ENCODE data around the gene LMNA.
"Not testable (repeated sequence)": the region's sequence is repeated elsewhere in the genome, so short reads cannot be mapped to it uniquely, and the experiment has no call there.

The LMNA gene

GRCh38 chr1:156106624-156107488, 7.7 kb upstream of the LMNA start:
- H3K4me3 Mint-ChIP-seq: peak overlapping the region; percentile 79
- no peaks in the 10 kb centered on the region for H3K9me3 Mint-ChIP-seq
- H3K36me3 Mint-ChIP-seq (ENCODE audit: low read depth): no peaks in the 10 kb centered on the region
- peaks cover 67% of the 10 kb centered on the region for H3K4me1 Mint-ChIP-seq (ENCODE audit: low read depth)
- no peak for DNase-seq
- H3K27me3 Mint-ChIP-seq: no peaks in the 10 kb centered on the region
- peak overlapping the region; percentile 95 for H3K27ac Mint-ChIP-seq

DNA sequence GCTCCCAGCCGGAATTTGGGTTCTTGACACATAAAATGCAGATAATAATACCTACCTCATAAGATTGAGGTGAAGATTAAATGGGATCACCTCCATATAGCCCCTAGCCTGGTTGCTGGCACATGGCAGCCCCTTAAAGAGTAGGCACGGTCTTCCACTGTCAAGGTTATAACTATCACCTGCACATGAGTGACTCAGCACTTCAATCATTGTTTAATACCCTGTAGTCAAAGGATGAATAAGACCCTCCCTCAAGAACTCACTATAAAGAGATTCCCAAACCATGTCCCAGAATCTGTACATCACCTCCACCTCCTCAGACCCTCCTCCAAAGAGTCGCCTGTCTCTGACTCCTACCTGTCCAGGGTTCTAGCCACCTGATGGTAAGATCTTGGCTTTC, 6.5 kb upstream of the LMNA start:
- H3K27ac Mint-ChIP-seq: no peak overlapping the region
- H3K9me3 Mint-ChIP-seq: no peaks in the 10 kb centered on the region
- H3K4me1 Mint-ChIP-seq (ENCODE audit: low read depth): peaks cover 64% of the 10 kb centered on the region
- H3K36me3 Mint-ChIP-seq (ENCODE audit: low read depth): no peaks in the 10 kb centered on the region
- DNase-seq: no peak
- H3K27me3 Mint-ChIP-seq: no peaks in the 10 kb centered on the region
- H3K4me3 Mint-ChIP-seq: peak overlapping the region; percentile 79

GRCh38 chr1:156108664-156109241, 5.8 kb upstream of the LMNA start:
- H3K27me3 Mint-ChIP-seq: no peaks in the 10 kb centered on the region
- no peaks in the 10 kb centered on the region for H3K9me3 Mint-ChIP-seq
- H3K4me3 Mint-ChIP-seq: no peak overlapping the region
- no peak for DNase-seq
- no peaks in the 10 kb centered on the region for H3K36me3 Mint-ChIP-seq (ENCODE audit: low read depth)
- peaks cover 64% of the 10 kb centered on the region for H3K4me1 Mint-ChIP-seq (ENCODE audit: low read depth)
- H3K27ac Mint-ChIP-seq: no peak overlapping the region

DNA sequence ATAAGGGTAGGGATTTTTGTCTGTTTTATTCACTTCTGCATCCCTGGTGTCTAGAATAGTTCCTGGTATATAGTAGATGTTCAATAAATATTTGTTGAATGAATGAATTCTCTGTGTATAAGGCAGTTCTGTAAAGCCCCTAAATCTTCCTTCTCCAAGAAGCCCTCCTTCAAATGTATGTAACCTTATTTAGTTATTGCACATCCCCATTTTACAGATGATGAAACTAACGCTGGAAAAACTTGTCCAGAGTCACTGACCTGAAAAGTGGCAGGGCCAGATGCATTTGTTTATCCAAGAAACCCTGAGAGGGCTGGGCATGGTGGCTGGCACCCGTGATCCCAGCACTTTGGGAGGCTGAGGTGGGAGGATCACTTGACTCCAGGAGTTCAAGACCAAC, 4.3 kb upstream of the LMNA start:
- H3K27ac Mint-ChIP-seq: no peak overlapping the region
- no peak overlapping the region for H3K4me3 Mint-ChIP-seq
- H3K9me3 Mint-ChIP-seq: no peaks in the 10 kb centered on the region
- H3K36me3 Mint-ChIP-seq (ENCODE audit: low read depth): peaks cover 8% of the 10 kb centered on the region
- DNase-seq: no peak
- H3K27me3 Mint-ChIP-seq: peaks cover 4% of the 10 kb centered on the region
- H3K4me1 Mint-ChIP-seq (ENCODE audit: low read depth): peaks cover 62% of the 10 kb centered on the region

- Mint-ChIP-seq H3K36me3 (ENCODE audit: low read depth) (peaks cover 19% of the 10 kb centered on the region), H3K27me3 (peaks cover 7% of the 10 kb centered on the region), H3K9me3 (no peaks in the 10 kb centered on the region), H3K27ac (no peak overlapping the region), H3K4me1 (ENCODE audit: low read depth) (peaks cover 58% of the 10 kb centered on the region), H3K4me3 (no peak overlapping the region)
- DNase-seq: no peak
Measured at GRCh38 chr1:156111355-156111962, 3.1 kb upstream of the LMNA start.

- H3K4me1 Mint-ChIP-seq (ENCODE audit: low read depth): peaks cover 50% of the 10 kb centered on the region
- no peaks in the 10 kb centered on the region for H3K9me3 Mint-ChIP-seq
- H3K4me3 Mint-ChIP-seq: no peak overlapping the region
- peak overlapping the region; percentile 14 for H3K27ac Mint-ChIP-seq
- H3K36me3 Mint-ChIP-seq (ENCODE audit: low read depth): peaks cover 26% of the 10 kb centered on the region
- no peak for DNase-seq
- peaks cover 7% of the 10 kb centered on the region for H3K27me3 Mint-ChIP-seq
Measured at GRCh38 chr1:156112276-156113137, 2.0 kb upstream of the LMNA start.

DNA sequence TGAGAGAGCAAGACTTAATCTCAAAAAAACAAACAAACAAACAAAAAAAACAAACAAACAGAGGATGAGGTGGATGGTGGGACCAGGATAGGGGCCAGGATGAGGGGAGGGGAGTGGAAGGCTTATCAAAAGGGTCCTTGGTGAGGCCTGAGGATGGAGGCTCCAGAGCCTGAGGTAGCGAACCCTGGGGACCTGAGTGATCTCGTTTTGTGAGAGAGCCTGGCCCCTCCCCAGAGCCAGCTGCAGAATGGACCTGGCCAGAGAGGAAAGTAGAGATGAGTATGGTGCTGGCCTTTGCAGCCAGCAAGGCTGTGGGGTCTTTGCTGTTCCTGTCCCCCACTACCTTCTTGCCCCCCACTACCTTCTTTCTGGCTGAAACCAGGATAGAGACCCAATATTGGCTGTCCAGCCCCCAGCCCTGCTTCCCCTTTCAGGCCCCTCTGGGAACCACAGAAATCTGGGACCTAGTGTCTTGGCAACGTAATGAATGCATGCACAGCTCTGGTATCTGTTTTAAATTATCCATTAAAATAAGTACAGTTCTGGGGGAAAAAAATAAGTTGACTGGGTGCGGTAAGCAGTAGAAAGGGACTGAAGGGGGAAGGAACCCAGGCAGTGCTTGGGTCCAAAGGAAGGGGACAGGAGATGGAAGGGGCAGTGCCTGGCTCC, 1.1 kb upstream of the LMNA start:
- peaks cover 48% of the 10 kb centered on the region for H3K4me1 Mint-ChIP-seq (ENCODE audit: low read depth)
- H3K27me3 Mint-ChIP-seq: peaks cover 9% of the 10 kb centered on the region

GRCh38 chr1:156114919-156115513, 505 bp downstream of the LMNA start:
- peak; percentile 64 for DNase-seq
- peak overlapping the region; percentile 86 for H3K27ac Mint-ChIP-seq
- H3K4me1 Mint-ChIP-seq (ENCODE audit: low read depth): peaks cover 47% of the 10 kb centered on the region
- peak overlapping the region; percentile 93 for H3K4me3 Mint-ChIP-seq
- peaks cover 10% of the 10 kb centered on the region for H3K27me3 Mint-ChIP-seq
- H3K36me3 Mint-ChIP-seq (ENCODE audit: low read depth): peaks cover 42% of the 10 kb centered on the region
- H3K9me3 Mint-ChIP-seq: no peaks in the 10 kb centered on the region

More for the DNA sequence above, 1.1 kb upstream of the LMNA start:
- peak overlapping the region; percentile 92 for H3K27ac Mint-ChIP-seq
- DNase-seq: no peak
- H3K36me3 Mint-ChIP-seq (ENCODE audit: low read depth): peaks cover 33% of the 10 kb centered on the region
- no peaks in the 10 kb centered on the region for H3K9me3 Mint-ChIP-seq
- H3K4me3 Mint-ChIP-seq: peak overlapping the region; percentile 93

DNA sequence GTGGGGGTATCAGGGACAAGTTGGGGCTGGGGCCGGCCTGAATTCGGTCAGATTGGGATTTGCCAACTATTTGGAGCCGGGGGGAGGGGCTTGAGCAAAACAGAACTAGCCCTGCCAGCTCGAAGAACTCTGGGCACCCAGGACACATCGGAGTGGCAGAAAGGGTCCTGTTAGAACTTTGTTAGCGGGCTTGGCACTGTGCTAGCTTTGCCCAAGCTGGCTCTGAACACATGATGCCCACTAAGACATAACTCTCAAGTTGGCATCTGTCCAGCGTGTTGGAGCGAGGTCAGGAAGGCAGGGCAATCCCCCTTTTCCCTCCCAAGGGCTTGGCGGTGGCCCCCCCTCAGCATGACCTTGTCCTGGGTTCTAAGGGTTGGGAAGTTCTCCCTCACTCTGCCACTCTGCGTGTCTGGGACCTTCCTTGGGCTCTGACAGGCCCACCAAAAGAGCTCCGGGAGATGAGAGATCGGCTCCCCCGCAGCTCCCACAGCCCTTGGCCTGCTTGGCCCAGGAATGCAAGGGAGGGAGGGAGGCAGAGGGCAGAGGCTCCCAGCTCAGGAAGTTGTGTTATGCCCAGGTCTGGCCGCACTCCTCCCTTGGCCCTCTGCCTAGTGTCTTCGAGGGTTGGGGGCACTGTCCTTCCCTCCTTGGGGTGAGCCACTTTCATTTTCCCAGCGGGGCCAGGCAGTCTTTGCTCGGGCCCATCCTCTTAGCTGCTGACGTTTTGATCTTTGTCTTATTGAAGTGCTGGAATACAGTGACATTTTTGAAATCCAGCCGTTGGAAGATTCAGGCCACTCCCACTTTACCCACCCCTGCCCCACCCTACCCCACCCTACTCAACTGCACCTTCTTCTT, 1.2 kb downstream of the LMNA start:
- peaks cover 49% of the 10 kb centered on the region for H3K36me3 Mint-ChIP-seq (ENCODE audit: low read depth)
- no peak for DNase-seq
- peaks cover 10% of the 10 kb centered on the region for H3K27me3 Mint-ChIP-seq

DNA sequence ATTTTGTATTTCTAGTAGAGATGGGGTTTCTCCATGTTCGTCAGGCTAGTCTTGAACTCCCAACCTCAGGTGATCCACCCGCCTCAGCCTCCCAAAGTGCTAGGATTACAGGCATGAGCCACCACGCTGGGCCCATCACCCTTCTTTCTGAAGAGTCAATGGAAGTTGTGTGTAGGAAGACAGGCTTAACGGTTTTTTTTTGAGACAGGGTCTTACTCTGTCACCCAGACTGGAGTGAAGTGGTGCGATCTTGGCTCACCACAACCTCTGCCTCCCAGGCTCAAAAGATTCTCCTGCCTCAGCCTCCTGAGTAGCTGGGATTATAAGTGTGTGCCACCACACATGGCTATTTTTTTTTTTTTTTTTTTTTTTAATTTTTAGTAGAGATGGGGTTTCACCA, 2.2 kb downstream of the LMNA start:
- Mint-ChIP-seq H3K27me3 (peaks cover 10% of the 10 kb centered on the region), H3K36me3 (ENCODE audit: low read depth) (peaks cover 59% of the 10 kb centered on the region), H3K4me3 (peak overlapping the region; percentile 93), H3K4me1 (ENCODE audit: low read depth) (peaks cover 59% of the 10 kb centered on the region)
- DNase-seq, H3K27ac Mint-ChIP-seq, H3K9me3 Mint-ChIP-seq: not testable (repeated sequence)

More for the DNA sequence above, 1.2 kb downstream of the LMNA start:
- H3K27ac Mint-ChIP-seq: peak overlapping the region; percentile 86
- peaks cover 54% of the 10 kb centered on the region for H3K4me1 Mint-ChIP-seq (ENCODE audit: low read depth)
- no peaks in the 10 kb centered on the region for H3K9me3 Mint-ChIP-seq
- H3K4me3 Mint-ChIP-seq: peak overlapping the region; percentile 93

DNA sequence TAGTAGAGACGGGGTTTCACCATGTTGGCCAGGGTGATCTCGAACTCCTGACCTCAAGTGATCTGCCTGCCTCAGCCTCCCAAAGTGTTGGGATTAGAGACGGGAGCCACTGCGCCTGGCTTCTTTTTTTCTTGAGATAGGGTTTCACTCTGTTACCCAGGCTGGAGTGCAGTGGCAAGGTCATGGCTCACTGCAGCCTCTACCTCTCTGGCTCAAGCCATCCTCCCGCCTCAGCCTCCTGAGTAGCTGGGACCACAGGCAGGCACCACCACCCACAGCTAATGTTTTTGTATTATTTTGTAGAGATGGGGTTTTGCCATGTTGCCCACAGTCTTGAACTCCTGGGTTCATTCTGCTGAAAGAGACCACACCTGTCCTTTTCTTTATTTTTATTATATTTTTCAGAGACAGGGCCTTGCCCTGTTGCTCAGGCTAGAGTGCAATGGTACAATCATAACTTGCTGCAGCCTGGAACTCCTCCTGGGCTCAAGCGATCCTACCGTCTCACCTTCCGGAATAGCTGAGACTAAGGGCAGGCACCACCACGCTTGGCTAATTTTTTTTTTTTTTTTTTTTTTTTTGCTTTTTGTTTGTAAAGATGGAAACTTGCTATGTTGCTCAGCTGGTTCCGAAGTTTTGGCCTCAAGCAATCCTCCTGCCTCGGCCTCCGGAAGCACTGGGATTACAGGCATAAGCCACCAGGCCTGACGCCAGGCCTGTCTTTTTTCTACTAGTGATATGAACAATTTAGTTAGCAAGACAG, 3.1 kb downstream of the LMNA start:
- Mint-ChIP-seq H3K9me3 (no peaks in the 10 kb centered on the region), H3K36me3 (ENCODE audit: low read depth) (peaks cover 62% of the 10 kb centered on the region), H3K27me3 (peaks cover 10% of the 10 kb centered on the region), H3K4me1 (ENCODE audit: low read depth) (peaks cover 62% of the 10 kb centered on the region), H3K4me3 (peak overlapping the region; percentile 93), H3K27ac (no peak overlapping the region)
- DNase-seq: no peak

DNA sequence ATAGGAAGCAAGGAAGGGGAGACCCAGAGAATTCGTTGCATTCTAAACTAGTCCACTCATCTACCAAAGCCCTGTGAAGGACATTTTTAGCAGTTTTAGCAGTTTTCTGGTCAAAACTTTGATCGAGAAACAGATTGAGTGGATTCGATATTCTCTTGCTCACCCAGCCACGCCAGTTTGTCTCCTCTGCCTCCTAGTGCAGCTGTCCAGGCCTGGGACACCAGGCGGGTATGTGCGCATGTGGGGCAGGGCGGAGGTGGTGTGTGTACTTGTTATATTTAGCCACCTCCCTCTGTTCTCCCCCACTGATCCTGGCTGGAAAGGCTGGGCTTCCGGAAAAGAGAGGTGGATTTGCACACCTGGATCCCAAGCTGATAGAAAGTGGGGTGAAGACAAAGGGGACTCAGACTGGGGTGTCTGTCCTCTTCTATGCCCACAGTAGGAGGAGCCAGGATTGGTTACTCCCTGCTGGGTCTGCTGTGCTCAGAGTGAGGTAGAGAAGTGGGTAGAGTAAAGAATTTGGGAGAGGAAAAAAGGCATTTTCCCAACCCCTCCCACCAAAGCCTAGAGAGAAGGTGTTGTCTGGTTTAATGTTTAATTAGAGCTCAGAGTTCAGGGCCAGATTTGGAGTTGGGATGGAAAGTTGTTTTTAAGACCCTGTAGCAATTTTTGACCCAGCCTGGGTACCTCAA, 3.8 kb downstream of the LMNA start:
- peaks cover 10% of the 10 kb centered on the region for H3K27me3 Mint-ChIP-seq
- H3K27ac Mint-ChIP-seq: peak overlapping the region; percentile 47
- H3K4me1 Mint-ChIP-seq (ENCODE audit: low read depth): peaks cover 64% of the 10 kb centered on the region
- no peak for DNase-seq
- peaks cover 64% of the 10 kb centered on the region for H3K36me3 Mint-ChIP-seq (ENCODE audit: low read depth)
- peak overlapping the region; percentile 93 for H3K4me3 Mint-ChIP-seq
- no peaks in the 10 kb centered on the region for H3K9me3 Mint-ChIP-seq

All from activated T-cell treated with anti-CD3 and anti-CD28 coated beads, Interleukin-2, amount 50 U/mL, for 24 hours (primary cell).